PC-3 (cell line): ENCODE results near the gene RNF181. TPM values are rescaled to one million over a fixed set of nuclear protein-coding genes. Genes with fewer than 3 reads are reported as not detected.

ENCODE experiments used
- ATAC-seq: fragments of 200-7000 bp; cut with Tn5 transposase; 2 replicates; pipeline ENCODE4 v1.9.1; 2020; ENCODE audit warnings: mild to moderate bottlenecking, moderate library complexity
- BruUV-seq: library from RNA; stranded (reverse); fragments of 400-500 nt; replicated peaks from 2 replicates; lab custom pipeline; 2021; lab: Mats Ljungman, UMichigan
- CTCF ChIA-PET: fragments of 300-600 bp; sonication (Branson Sonifier 250); formaldehyde crosslinking; loops from one replicate; lab custom pipeline; 2022; ENCODE audit warnings: antibody characterized with exemption; lab: Charles Lee
- POLR2A ChIA-PET: fragments of 300-600 bp; sonication (Branson Sonifier 250); formaldehyde crosslinking; loops from one replicate; lab custom pipeline; 2022; ENCODE audit warnings: antibody characterized with exemption; ENCODE audit not compliant: unreplicated experiment; lab: Charles Lee
- DNase-seq: peaks from one replicate; pipeline ENCODE4 v3.0.0-alpha.2; 2015
- H2AFZ ChIP-seq: fragments of 300-600 bp; sonication (generic); 2 replicates; pipeline ENCODE4 v1.6.0; 2016; ENCODE audit warnings: antibody characterized with exemption, low read length
- H3F3A ChIP-seq: fragments of 300-600 bp; sonication (generic); one replicate; pipeline ENCODE4 v1.6.0; 2017; ENCODE audit warnings: antibody characterized with exemption, low read length, control low read depth, mild to moderate bottlenecking; ENCODE audit not compliant: unreplicated experiment
- H3K27ac ChIP-seq: fragments of 300-600 bp; sonication (generic); 2 replicates; pipeline ENCODE4 v1.5.1; 2016; ENCODE audit warnings: mild to moderate bottlenecking, low read length
- H3K27me3 ChIP-seq: fragments of 300-600 bp; sonication (generic); 2 replicates; pipeline ENCODE4 v1.6.1; 2016; ENCODE audit warnings: low read length, mixed read lengths
- H3K36me3 ChIP-seq: fragments of 300-600 bp; sonication (generic); 2 replicates; pipeline ENCODE4 v1.6.1; 2016; ENCODE audit warnings: low read depth, mixed run types, low read length, mixed read lengths
- H3K4me1 ChIP-seq: fragments of 300-600 bp; sonication (generic); 2 replicates; pipeline ENCODE4 v1.5.1; 2016; ENCODE audit warnings: low read length; ENCODE audit not compliant: insufficient read depth
- H3K4me2 ChIP-seq: fragments of 300-600 bp; sonication (generic); 2 replicates; pipeline ENCODE4 v1.6.0; 2016; ENCODE audit warnings: low read length
- H3K4me3 ChIP-seq: fragments of 300-600 bp; sonication (generic); 2 replicates; pipeline ENCODE4 v1.5.1; 2016; ENCODE audit warnings: mild to moderate bottlenecking, low read length, mixed read lengths
- H3K79me2 ChIP-seq: fragments of 300-600 bp; sonication (generic); 2 replicates; pipeline ENCODE4 v1.6.1; 2017; ENCODE audit warnings: low read length, mixed read lengths
- H3K9ac ChIP-seq: fragments of 300-600 bp; sonication (generic); 2 replicates; pipeline ENCODE4 v1.6.0; 2016; ENCODE audit warnings: mild to moderate bottlenecking, low read length
- H3K9me2 ChIP-seq: fragments of 300-600 bp; sonication (generic); replicated peaks from 2 replicates; pipeline ENCODE4 v1.6.1; 2016; ENCODE audit warnings: mixed run types, low read length, mixed read lengths
- H3K9me3 ChIP-seq: fragments of 300-600 bp; sonication (generic); 2 replicates; pipeline ENCODE4 v1.6.1; 2016; ENCODE audit warnings: low read length, mixed read lengths
- H4K20me1 ChIP-seq: fragments of 300-600 bp; sonication (generic); 2 replicates; pipeline ENCODE4 v1.6.1; 2016; ENCODE audit warnings: low read length, mixed read lengths
- EZH2 ChIP-seq: fragments of 300-600 bp; sonication (generic); IDR thresholded peaks from one replicate; pipeline ENCODE4 v1.6.1; 2017; ENCODE audit warnings: antibody characterized with exemption, mild to moderate bottlenecking, low read length; ENCODE audit not compliant: unreplicated experiment
- EZH2phosphoT487 ChIP-seq: fragments of 300-600 bp; sonication (generic); IDR thresholded peaks from 2 replicates; pipeline ENCODE4 v1.6.1; 2018; ENCODE audit warnings: mild to moderate bottlenecking, antibody characterized with exemption, low read length, borderline replicate concordance
- intact Hi-C: fragments of 100-400 bp; cut with micrococcal nuclease; formaldehyde crosslinking; loops from 2 replicates; pipeline ENCODE4 v1.9.0; 2023
- total RNA-seq: library from RNA; depleted of rRNA; stranded (reverse); fragments of >200 nt; gene quantifications from 2 replicates; pipeline ENCODE4 v1.2.3, GENCODE V29; 2014
- TF ChIP-seq, protein P1 (sequence below): fragments of 300-600 bp; sonication (generic); conservative IDR thresholded peaks from 2 replicates; pipeline ENCODE4 v1.5.1; 2017; ENCODE audit warnings: antibody characterized with exemption, low read depth, mild to moderate bottlenecking, low read length

RNF181 gene
- total RNA-seq, 1 experiment from 2014 or later, result 225 TPM

DNA sequence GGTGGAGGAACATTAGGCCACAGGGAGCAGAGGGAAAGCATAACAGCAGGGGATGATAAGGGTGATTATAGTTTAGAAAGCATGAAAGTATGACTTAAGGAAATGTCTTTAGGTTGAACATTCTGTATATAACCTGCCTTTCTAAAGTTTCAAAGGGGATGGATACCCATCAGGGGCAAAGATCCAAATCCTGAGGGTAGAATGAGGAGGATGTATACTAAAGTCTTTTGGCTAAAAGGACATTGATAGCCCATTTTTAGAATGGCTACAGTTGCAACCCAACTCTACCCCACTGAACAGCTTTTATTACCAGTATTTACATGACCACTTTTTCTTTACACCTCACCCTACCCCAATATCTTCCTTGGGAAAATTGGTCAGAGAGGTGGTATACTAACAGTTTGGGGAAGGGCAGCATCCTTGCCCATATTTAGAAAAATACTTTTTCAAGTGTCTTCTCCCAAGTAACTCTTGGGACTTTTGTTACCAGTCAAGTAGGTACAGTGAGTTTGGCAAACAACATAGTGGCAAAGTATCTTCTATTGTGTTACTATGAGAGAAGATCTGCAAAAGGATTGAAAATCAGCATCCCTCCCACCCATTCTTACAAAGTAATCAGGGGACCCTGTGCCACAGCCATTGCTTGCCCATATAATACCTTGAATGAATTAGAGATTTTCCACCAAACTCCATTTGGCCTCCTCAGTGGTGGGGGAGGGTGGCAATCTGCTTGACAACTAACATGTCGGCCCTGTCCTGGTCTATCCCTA is 48.3 kb upstream of the RNF181 start:
- intact Hi-C loops, result loop anchor here (2.0 kb wide), 1 partner anchor 48 kb away; no protein-coding TSS in a partner anchor
- H3K9ac ChIP-seq, result no peak overlapping the region
- H3K36me3 ChIP-seq, result peaks cover 47% of the 10 kb centered on the region
- DNase-seq (peak; percentile 36), ATAC-seq (peak; percentile 9)
- no TSS peak for BruUV-seq
- H3F3A ChIP-seq, result peaks cover 53% of the 10 kb centered on the region
- peaks cover 24% of the 10 kb centered on the region for H3K4me1 ChIP-seq
- CTCF ChIA-PET, result no interaction called here
- H3K4me2 ChIP-seq, result no peak overlapping the region
- H4K20me1 ChIP-seq, result peaks cover 31% of the 10 kb centered on the region
- TF ChIP-seq EZH2 (no peak), EZH2phosphoT487 (no peak)
- TF ChIP-seq, protein P1, sequence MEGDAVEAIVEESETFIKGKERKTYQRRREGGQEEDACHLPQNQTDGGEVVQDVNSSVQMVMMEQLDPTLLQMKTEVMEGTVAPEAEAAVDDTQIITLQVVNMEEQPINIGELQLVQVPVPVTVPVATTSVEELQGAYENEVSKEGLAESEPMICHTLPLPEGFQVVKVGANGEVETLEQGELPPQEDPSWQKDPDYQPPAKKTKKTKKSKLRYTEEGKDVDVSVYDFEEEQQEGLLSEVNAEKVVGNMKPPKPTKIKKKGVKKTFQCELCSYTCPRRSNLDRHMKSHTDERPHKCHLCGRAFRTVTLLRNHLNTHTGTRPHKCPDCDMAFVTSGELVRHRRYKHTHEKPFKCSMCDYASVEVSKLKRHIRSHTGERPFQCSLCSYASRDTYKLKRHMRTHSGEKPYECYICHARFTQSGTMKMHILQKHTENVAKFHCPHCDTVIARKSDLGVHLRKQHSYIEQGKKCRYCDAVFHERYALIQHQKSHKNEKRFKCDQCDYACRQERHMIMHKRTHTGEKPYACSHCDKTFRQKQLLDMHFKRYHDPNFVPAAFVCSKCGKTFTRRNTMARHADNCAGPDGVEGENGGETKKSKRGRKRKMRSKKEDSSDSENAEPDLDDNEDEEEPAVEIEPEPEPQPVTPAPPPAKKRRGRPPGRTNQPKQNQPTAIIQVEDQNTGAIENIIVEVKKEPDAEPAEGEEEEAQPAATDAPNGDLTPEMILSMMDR, result no peak
- H3K4me3 ChIP-seq, result no peak overlapping the region
- no peaks in the 10 kb centered on the region for H3K9me3 ChIP-seq
- H2AFZ ChIP-seq, result no peak overlapping the region
- peak overlapping the region; percentile 11 for H3K27ac ChIP-seq
- H3K27me3 ChIP-seq, result no peaks in the 10 kb centered on the region
- POLR2A ChIA-PET, result interaction anchor here (0.5 to 0.6 kb wide), 2 partner anchors 127 to 205 kb away, joined by 3 read pairs; no protein-coding TSS in a partner anchor
- H3K9me2 ChIP-seq, result no peaks in the 10 kb centered on the region
- H3K79me2 ChIP-seq, result peaks cover 11% of the 10 kb centered on the region

DNA sequence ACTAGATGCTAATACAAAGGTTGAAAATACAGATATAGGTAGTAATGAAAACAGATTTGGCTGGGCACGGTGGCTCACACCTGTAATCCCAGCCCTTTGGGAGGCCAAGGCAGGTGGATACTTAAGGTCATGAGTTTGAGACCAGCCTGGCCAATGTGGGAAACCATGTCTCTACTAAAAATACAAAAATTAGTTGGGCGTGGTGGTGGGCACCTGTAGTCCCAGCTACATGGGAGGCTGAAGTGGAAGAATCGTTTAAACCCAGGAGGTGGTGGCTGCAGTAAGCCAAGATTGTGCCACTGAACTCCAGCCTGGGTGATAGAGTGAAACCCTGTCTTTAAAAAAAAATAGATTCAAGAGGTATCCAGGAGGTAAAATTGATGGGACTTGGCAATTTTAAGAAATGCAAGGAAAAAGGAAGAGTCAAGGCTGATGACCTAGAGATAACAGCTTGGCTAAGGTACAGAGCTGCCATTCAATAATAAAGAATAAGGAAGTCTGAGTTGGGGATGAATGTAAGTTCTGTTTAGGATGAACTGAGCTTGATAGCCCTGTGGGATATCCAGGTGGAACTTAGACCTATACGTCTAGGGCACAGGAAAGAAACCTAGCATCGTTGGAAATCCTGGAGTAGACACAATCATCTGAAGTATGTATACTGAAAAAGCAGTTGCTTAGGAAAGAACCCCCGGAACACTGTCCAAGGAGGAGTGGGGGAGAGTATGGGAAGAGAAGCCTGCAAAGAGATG is 47.5 kb upstream of the RNF181 start:
- Histone ChIP-seq H3K27ac (peak overlapping the region; percentile 4; the same call in 1 of the 2 replicates), H3K79me2 (peaks cover 3% of the 10 kb centered on the region), H2AFZ (no peak overlapping the region), H3F3A (peaks cover 45% of the 10 kb centered on the region), H3K36me3 (peaks cover 40% of the 10 kb centered on the region), H3K4me3 (no peak overlapping the region), H3K9me3 (no peaks in the 10 kb centered on the region), H3K9me2 (no peaks in the 10 kb centered on the region), H4K20me1 (peaks cover 23% of the 10 kb centered on the region), H3K9ac (no peak overlapping the region), H3K27me3 (no peaks in the 10 kb centered on the region), H3K4me2 (no peak overlapping the region), H3K4me1 (peaks cover 18% of the 10 kb centered on the region)
- peak; percentile 19 for DNase-seq
- intact Hi-C loops, result loop anchor here (2.0 kb wide), 1 partner anchor 49 kb away; no protein-coding TSS in a partner anchor
- ChIA-PET POLR2A (interaction anchor here (0.5 to 1.0 kb wide), 6 partner anchors 9 to 206 kb away, joined by 3 to 8 read pairs (median 3); partner anchors contain the start of gene MAT2A), CTCF (interaction anchor here (0.6 to 1.0 kb wide), 2 partner anchors 51 to 127 kb away, joined by 3 to 4 read pairs; no protein-coding TSS in a partner anchor)
- no peak for TF ChIP-seq EZH2phosphoT487
- no peak for TF ChIP-seq EZH2
- TF ChIP-seq, protein P1, result no peak
- no TSS peak for BruUV-seq
- no peak; the same call in 1 of the 2 replicates for ATAC-seq
